GM19099 (cell line): ENCODE data around the gene FASTK.

Experiments
- POLR2A ChIP-seq: IDR thresholded peaks from 3 replicates; pipeline ENCODE4 v1.6.1; 2011; ENCODE audit warnings: low read depth; ENCODE audit not compliant: insufficient read length; ENCODE audit errors: extremely low read depth

The FASTK gene, protein sequence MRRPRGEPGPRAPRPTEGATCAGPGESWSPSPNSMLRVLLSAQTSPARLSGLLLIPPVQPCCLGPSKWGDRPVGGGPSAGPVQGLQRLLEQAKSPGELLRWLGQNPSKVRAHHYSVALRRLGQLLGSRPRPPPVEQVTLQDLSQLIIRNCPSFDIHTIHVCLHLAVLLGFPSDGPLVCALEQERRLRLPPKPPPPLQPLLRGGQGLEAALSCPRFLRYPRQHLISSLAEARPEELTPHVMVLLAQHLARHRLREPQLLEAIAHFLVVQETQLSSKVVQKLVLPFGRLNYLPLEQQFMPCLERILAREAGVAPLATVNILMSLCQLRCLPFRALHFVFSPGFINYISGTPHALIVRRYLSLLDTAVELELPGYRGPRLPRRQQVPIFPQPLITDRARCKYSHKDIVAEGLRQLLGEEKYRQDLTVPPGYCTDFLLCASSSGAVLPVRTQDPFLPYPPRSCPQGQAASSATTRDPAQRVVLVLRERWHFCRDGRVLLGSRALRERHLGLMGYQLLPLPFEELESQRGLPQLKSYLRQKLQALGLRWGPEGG

DNA sequence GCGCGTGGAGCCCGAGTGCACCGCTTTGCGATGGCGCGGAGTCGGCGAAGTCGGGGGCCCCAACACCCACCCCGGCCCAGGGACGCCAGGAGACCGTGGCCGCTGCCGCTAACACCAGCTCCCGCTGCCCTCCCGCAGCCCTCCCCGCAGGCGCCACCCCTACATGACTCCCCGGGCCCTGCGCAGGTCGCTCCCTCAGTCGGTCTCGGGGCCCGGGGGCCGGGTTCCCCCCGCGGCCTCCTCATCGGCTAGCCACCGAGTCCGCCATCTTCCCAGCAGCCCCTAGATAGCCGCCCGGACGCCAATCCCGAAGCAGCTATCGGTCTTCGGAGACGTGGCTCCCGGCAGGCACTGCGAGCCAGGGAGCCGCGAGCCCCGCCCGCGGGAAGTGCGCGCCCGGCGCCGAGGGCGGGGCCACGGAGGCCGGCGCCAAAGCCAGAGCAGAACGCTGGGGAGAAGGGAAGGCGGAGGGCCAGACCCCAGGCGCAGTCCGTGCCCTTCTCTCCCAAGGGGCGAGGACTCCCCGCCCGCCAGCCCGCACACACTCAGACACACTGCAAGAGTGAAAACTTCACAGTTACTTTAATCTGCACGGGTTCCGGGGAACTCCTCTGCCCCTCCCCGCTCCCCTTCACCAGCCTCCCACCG lies at the start of gene FASTK:
FASTK (minus strand) TSS at position 288 of the 648 bp plus-strand sequence; CDS start at position 245, 43 bp downstream.
- TF ChIP-seq POLR2A = peak; percentile 87

DNA sequence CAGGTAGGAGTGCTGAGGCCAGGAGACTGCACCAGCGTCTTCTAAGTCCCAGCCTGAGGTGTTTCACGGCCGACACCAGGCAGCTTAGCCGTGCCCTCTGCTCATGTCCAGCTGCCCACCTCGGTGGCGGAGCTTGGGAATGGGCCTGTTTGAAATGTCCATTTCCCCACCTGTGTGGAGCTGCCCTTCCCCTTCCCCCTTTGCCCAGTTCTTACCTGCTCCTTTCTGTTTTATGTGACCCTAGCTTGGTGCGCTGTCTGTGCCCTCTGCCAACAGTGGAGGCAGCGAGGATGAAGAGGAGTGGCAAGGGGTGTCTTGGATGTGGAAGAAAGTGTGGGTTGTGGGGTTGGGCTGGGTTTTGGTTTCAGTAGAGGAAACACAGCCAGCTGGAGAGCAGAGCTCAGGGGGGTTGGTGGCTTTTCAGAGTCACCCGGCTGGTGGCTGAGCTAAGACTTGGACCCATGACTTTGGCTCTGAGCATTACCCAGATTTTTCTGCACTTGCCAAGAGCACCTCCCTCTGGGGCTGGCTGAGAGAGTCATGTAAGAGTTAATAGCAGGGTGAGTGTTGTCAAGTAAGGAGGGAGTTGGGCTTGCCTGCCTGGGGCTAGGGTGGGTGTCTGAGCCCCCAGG lies 49.5 kb upstream of the FASTK start:
- TF ChIP-seq POLR2A = no peak

DNA sequence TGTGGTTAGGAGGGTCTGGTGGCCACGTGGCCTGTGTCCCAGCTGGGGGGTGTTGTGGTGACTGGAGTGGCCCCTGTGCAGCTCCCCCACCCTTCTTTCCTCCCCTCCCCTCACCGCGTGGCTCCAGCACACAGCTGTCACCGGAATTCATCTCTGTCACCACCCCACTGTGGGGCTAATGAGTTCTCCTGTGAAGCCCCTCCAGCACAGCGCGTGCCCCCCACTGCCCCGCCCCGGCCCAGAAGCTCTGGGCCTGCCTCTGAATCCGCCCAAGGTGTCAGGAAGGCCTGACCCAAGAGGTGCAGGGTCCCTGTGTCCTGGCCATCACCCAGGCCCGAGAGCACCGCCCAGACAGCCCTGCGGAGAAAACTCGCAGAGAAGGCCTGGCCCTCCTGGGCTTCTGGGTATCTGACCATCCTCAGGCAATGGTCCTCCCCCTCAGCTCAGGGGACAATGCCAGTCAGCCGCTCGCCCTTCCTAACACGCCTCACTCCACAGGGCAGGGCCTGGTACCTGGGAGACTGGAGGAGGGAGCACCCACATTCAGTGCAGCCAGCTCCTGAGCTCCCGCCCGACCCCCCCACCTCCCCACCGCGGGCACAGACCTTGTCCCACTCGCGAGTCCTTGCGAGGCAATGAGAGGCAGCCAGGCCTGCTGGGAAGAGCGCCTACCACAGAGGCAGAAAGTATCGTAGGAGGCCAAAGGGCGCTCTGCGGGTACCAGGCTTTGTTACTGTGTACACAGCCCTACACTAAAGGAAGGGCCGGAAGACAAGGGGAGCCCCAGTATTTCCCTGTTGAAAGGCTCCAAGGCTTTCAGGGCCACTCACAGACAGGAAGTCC lies 48.7 kb upstream of the FASTK start:
- no peak for TF ChIP-seq POLR2A

DNA sequence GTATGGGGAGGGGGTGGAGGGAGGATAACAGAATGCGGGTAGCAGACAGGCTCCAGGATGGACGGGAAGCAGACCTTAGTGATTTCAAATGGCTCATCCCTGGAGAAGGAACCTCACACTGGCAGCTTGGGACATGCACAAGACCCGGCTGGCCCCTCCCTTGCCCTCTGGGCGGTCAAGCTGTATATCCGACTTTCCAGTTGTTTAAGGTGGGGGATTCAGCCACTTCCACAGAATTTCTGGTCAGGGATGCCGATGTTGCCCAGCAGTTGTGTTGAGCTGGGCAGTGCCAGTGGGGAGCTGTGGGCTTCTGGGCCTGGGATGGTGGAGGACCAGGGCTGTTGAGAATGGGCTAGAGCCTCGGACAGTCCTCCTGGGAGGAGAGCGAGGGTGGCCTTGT lies 48.1 kb upstream of the FASTK start:
- TF ChIP-seq POLR2A = no peak

DNA sequence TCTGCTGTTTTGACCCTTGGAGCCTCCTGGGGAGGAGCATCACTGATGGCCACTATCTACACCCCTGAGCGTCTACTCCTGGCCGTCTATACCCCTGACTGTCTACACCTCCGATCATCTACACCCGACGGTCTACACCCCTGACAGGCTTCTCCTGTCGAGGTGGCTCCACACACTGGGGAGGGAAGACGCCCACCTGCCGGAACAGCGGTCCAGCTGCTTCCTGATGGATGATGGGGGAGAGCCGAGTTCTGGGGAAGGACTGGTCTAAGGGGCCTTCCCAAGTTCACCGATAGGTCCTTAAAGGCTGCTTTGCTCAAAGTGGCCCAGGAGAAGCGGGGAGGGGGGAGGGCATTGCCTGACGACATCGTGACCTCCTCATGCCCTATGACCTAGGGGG lies 47.5 kb upstream of the FASTK start:
- no peak for TF ChIP-seq POLR2A

DNA sequence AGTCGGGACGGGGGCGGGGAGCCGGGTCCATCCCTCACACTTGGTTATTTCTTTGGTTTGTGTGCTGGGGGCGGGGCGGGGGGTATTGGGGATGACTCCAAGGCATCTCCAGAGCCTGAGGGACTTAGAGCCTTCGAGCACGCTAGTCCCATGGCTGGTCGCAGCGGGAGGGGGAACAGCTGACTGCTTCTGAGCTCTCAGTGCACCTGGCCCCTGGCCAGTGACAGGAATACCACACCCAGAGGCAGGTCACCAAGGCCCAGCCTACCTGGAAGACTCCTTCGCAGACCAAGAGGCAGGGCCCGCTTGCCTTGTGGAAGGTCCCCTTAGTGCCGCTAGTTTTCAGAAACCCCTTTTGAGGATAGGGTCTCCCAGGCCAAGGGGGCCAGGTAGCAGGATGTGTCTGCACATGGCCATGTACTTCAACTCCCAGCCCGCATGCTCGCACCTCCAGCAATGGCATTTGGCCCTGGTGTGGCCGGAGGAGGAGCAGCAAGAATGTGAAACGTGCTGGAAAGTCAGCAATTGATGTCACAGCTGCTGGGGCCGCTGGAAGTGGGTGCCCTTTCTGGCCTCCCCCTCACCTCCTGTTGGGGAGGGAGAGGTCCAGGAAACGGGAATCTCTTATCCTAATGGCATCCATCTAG lies 46.0 kb upstream of the FASTK start:
- TF ChIP-seq POLR2A = no peak

DNA sequence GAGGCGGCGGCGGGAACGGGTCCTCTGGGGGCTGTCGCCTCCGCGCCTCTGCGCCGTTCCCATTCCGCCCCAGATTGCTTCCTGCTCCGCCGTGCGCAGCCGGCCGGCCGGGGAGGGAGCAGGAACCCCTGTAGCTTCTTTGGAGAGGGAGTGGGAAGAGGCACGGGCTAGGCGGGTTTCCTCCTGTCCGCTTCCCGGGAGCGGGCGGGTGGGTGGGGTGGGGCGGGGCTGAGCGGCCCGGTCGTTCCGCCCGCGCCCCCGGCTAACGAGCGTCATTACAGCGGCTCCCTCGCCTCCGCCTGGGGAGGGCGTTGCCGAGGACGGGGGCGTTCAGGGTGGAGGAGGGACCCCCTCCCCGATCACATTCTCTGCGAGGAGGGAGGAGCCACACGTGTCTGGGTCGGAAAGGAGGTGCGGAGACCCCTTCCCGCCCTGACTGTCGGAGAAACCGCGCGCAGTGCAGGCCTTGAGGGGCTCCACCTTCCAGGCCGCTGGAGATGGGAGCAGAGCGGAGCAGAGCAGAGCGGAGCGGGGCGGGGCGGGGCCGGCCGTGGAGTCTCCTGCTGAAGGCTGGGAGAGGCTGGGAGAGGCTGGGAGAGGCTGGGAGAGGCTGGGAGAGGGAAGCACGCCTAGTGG lies 45.4 kb upstream of the FASTK start:
- TF ChIP-seq POLR2A = no peak

DNA sequence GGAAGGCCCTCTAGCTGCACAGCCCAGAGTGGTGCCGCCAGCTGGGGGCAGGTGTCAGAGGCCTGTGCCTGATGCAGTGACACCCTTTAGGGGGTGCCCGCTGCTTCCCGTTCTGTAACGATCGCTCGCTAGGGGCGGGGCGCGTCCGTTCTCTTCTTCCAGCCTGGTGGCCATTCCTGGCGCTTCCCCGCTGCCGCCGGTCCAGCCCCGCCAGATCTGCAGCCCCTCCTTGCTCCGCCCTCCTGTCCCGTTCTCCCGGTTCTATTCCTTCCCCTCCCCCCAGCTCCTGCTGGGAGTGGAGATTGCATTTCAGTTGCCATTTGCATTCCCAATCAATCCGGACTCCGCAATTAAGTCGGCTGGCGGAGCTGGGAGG lies 44.8 kb upstream of the FASTK start:
- no peak for TF ChIP-seq POLR2A

DNA sequence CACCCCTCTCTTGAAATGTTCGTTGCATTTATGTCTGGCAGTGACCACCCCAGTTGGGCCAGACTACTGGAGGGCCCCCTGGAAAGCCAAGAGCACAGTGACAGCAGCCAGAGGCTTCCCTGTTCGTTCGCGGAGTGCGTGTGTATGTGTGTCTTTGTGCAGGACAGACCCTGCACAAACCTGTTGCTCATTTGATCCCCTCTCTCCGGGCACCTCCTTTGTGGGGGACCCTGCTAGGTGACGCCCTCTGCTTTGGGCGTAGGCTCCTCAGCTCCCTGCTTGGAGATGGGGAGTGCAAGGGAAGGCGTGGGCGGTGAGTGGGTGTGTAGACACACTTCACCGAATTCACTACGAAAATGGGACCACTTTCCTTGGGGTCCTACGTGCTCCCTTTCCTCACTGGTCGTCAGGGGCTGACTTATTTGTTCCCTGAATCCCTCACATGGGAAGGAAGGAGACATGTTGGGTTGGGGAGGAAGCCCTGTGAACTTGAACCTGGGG lies 44.3 kb upstream of the FASTK start:
- TF ChIP-seq POLR2A = no peak

DNA sequence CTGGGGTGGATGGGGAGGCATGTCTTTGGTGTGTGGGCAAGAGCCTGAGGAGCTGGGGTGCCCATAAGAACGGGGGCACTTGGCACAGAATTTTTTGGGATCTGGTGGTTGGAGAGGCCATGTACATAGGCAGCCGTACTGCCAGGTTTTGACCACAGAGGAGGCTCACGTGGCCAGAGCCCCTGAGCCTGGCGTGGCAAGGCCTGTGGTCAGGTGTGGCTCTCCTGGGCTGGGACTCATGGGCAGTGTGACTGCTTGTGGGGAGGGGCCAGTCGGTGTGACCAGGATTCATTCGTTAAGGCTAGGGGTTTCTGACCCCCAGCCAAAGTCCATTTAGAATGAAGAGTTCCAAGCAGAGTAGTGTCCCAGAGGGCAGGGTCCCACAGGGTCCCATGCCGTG lies 43.9 kb upstream of the FASTK start:
- no peak for TF ChIP-seq POLR2A

DNA sequence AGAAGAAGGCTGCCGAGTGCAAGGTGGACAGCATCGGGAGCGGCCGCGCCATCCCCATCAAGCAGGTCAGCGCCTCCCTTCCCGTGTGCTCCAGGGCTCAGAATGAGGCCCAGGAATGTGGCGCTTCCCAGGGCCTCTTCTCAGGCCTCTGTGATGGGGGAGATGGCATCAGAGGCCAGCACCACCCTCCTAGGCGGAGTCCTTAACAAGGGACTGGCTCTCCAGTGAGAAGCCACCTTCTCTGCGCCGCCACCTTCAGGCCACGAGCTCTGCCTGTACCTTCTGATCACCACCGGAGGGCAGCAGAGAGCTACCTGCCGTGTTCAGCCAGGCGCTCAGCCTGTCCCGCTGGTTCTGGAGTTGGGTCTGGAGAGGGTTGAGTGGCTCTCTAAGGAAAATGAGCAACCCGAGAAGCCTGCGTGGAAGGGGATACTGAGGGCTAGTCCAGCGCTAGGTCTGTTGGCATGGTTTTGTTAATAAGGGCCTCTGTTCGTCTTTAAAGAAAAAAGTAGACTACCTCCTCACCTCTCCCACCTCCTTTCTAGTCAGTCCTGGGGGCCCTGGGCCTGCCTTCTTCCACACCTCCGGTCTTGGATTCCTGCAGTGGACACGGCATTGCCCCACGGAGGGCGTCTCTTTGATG lies 43.3 kb upstream of the FASTK start:
- no peak for TF ChIP-seq POLR2A

DNA sequence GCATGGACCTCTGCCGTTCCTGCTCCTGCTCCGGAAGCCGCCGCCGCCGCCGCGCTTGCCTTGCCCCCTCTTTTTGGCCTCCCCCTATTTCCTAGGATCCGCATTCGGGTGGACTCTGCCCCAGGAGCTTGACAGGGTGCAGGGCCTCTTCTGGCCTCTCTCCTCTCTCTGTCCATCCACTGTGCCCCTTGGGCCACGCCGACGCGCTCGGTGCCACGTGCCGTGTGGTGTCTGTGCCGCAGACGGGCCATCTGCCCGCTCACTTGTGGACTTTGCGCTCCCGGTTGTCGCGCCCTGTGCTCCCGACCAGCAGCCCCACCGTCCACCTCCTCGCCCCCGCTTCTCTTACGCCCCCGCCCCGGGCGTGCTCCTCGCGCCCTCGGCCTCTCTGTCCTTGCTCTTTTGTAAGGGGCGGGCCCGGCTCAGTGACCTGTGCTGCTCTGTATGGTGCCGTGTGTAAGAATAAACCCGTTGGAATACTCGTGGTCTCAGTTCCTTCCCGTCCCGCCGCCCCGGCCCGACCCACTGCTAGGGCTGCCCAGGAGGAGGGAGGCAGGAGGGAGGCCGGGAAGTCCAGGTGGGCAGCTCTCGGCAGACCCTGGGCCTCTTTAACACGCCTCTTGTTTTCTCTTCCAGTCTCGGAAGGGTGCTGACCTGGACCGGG lies 42.7 kb upstream of the FASTK start:
- TF ChIP-seq POLR2A = no peak

DNA sequence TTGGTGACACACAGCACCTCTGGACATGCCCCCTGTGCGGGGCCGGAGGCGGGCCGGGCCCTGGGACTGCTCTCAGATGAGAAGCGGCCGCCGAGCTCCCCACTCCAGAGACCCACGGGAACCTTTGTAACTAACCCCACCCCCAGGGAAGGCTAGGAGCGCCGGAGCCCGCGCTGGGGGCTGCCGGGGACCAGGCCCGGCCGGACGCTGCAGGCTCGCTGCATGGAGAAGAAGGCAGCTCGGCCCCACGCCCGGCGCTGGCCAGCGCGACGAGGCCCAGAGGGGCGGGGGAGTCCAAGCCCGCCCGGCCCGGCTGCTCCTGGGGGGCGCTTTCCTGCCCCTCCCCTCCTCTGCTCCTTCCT lies 42.2 kb upstream of the FASTK start:
- TF ChIP-seq POLR2A = no peak

DNA sequence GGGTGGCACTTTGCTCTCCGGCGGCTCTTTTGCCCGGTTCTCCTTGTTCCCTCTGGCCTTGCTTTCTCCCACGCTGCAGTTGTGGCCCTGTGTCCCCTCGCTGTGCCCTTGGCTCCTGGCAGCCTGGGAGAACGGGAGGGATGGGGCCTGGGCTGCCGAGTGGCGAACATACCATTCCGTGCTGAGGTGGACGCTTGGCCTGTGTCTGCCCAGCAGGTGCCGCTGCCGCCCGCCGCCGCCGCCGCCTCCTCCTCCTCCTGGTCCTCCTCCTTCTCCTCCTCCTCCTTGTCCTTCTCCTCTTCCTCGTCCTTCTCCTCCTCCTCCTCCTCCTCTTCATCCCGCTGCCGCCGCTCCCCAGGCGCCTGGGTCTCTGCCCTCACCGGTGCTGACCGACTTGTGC lies 41.7 kb upstream of the FASTK start:
- TF ChIP-seq POLR2A = no peak
